SW480 (cell line): ENCODE data around the gene WFDC1.

ENCODE experiments used
- DNase-seq: peaks from one replicate; pipeline ENCODE4 v3.0.0-alpha.2; 2016; ENCODE audit warnings: low spot score

Gene WFDC1

GRCh38 chr16:84302111-84302954, 7.7 kb downstream of the WFDC1 start:
- no peak for DNase-seq

- no peak for DNase-seq
Observed at GRCh38 chr16:84303023-84303422, 8.3 kb downstream of the WFDC1 start.

GRCh38 chr16:84303516-84303915, 8.8 kb downstream of the WFDC1 start:
- DNase-seq, result no peak

GRCh38 chr16:84306564-84306963, 11.9 kb downstream of the WFDC1 start:
- DNase-seq, result no peak

- no peak for DNase-seq
Observed at GRCh38 chr16:84307209-84307954, 12.7 kb downstream of the WFDC1 start.

GRCh38 chr16:84308120-84308519, 13.4 kb downstream of the WFDC1 start:
- peak; percentile 22 for DNase-seq

GRCh38 chr16:84310642-84311041, 16.0 kb downstream of the WFDC1 start:
- no peak for DNase-seq

GRCh38 chr16:84312783-84313382, 18.2 kb downstream of the WFDC1 start:
- DNase-seq, result peak; percentile 35

GRCh38 chr16:84313921-84314320, 19.2 kb downstream of the WFDC1 start:
- no peak for DNase-seq

- no peak for DNase-seq
Observed at GRCh38 chr16:84314373-84314772, 19.7 kb downstream of the WFDC1 start.

- DNase-seq, result no peak
Observed at GRCh38 chr16:84314814-84315213, 20.1 kb downstream of the WFDC1 start.

- no peak for DNase-seq
Observed at GRCh38 chr16:84315422-84315821, 20.7 kb downstream of the WFDC1 start.

GRCh38 chr16:84318091-84318975, 23.7 kb downstream of the WFDC1 start:
- no peak for DNase-seq

- DNase-seq, result no peak
Observed at GRCh38 chr16:84319146-84319760, 24.6 kb downstream of the WFDC1 start.

- DNase-seq, result no peak
Observed at GRCh38 chr16:84320511-84320910, 25.8 kb downstream of the WFDC1 start.

- no peak for DNase-seq
Observed at GRCh38 chr16:84321932-84322331, 27.3 kb downstream of the WFDC1 start.

GRCh38 chr16:84322749-84323148, 28.1 kb downstream of the WFDC1 start:
- DNase-seq, result no peak

- DNase-seq, result no peak
Observed at GRCh38 chr16:84323606-84324005, 28.9 kb downstream of the WFDC1 start.

GRCh38 chr16:84324434-84325262, 30.0 kb downstream of the WFDC1 start:
- DNase-seq, result peak; percentile 16

GRCh38 chr16:84326545-84326944, 31.9 kb downstream of the WFDC1 start:
- DNase-seq, result no peak
